H54 (cell line): Measurements from ENCODE around the gene CLCN4.

Source experiments
- DNase-seq: peaks from one replicate; pipeline ENCODE4 v3.0.0; 2011; ENCODE audit warnings: low spot score, mixed read lengths; ENCODE audit not compliant: insufficient read length
- FAIRE-seq: peaks from 3 replicates; lab custom pipeline; 2011; peaks lifted over from hg19 to GRCh38; lab: Jason Lieb, UNC
- POLR2A ChIP-seq: IDR thresholded peaks from 2 replicates; pipeline ENCODE4 v1.6.1; 2011; ENCODE audit warnings: low read depth, mild to moderate bottlenecking, low read length

The CLCN4 gene

GRCh38 chrX:10239611-10240064 lies 82.9 kb downstream of the CLCN4 start:
- FAIRE-seq (no peak), DNase-seq (no peak)
- no peak for TF ChIP-seq POLR2A

- no peak for TF ChIP-seq POLR2A
- DNase-seq: no peak
Observed at GRCh38 chrX:10240918-10241317, 84.1 kb downstream of the CLCN4 start.

GRCh38 chrX:10242026-10242425 lies 85.3 kb downstream of the CLCN4 start:
- DNase-seq (no peak), FAIRE-seq (no peak)
- TF ChIP-seq POLR2A: no peak

More at GRCh38 chrX:10240918-10241317, 84.1 kb downstream of the CLCN4 start:
- FAIRE-seq: no peak

GRCh38 chrX:10243106-10243505 lies 86.3 kb downstream of the CLCN4 start:
- TF ChIP-seq POLR2A: no peak
- no peak for FAIRE-seq
- DNase-seq: no peak

- FAIRE-seq: no peak
- TF ChIP-seq POLR2A: no peak
Observed at GRCh38 chrX:10244915-10245622, 88.3 kb downstream of the CLCN4 start.

GRCh38 chrX:10245886-10246285 lies 89.1 kb downstream of the CLCN4 start:
- no peak for TF ChIP-seq POLR2A
- FAIRE-seq: no peak
- no peak for DNase-seq

More at GRCh38 chrX:10244915-10245622, 88.3 kb downstream of the CLCN4 start:
- DNase-seq: no peak

GRCh38 chrX:10246297-10246696 lies 89.5 kb downstream of the CLCN4 start:
- no peak for FAIRE-seq
- no peak for DNase-seq
- no peak for TF ChIP-seq POLR2A

- TF ChIP-seq POLR2A: no peak
- no peak for FAIRE-seq
- DNase-seq: no peak
Observed at GRCh38 chrX:10246846-10247245, 90.1 kb downstream of the CLCN4 start.

GRCh38 chrX:10254739-10255138 lies 98.0 kb downstream of the CLCN4 start:
- FAIRE-seq: no peak
- DNase-seq: no peak
- TF ChIP-seq POLR2A: no peak

GRCh38 chrX:10259716-10260115 lies 102.9 kb downstream of the CLCN4 start:
- DNase-seq (no peak), FAIRE-seq (no peak)
- TF ChIP-seq POLR2A: no peak

GRCh38 chrX:10265775-10266174 lies 109.0 kb downstream of the CLCN4 start:
- no peak for FAIRE-seq
- no peak for DNase-seq
- TF ChIP-seq POLR2A: no peak

GRCh38 chrX:10278716-10279115 lies 121.9 kb downstream of the CLCN4 start:
- FAIRE-seq (no peak), DNase-seq (no peak)
- no peak for TF ChIP-seq POLR2A

GRCh38 chrX:10280071-10280470 lies 123.3 kb downstream of the CLCN4 start:
- FAIRE-seq (no peak), DNase-seq (no peak)
- no peak for TF ChIP-seq POLR2A

GRCh38 chrX:10282490-10282889 lies 125.7 kb downstream of the CLCN4 start:
- FAIRE-seq (no peak), DNase-seq (no peak)
- no peak for TF ChIP-seq POLR2A

- FAIRE-seq (no peak), DNase-seq (no peak)
- no peak for TF ChIP-seq POLR2A
Observed at GRCh38 chrX:10286195-10286594, 129.4 kb downstream of the CLCN4 start.
